Measurements from ENCODE around the gene POLR2E. TPM values are rescaled to one million over a fixed set of nuclear protein-coding genes. Genes with fewer than 3 reads are reported as not detected.

Gene POLR2E
- total and polyA plus RNA-seq, 4 donors, result 51.8 to 211 (median 171) TPM

DNA sequence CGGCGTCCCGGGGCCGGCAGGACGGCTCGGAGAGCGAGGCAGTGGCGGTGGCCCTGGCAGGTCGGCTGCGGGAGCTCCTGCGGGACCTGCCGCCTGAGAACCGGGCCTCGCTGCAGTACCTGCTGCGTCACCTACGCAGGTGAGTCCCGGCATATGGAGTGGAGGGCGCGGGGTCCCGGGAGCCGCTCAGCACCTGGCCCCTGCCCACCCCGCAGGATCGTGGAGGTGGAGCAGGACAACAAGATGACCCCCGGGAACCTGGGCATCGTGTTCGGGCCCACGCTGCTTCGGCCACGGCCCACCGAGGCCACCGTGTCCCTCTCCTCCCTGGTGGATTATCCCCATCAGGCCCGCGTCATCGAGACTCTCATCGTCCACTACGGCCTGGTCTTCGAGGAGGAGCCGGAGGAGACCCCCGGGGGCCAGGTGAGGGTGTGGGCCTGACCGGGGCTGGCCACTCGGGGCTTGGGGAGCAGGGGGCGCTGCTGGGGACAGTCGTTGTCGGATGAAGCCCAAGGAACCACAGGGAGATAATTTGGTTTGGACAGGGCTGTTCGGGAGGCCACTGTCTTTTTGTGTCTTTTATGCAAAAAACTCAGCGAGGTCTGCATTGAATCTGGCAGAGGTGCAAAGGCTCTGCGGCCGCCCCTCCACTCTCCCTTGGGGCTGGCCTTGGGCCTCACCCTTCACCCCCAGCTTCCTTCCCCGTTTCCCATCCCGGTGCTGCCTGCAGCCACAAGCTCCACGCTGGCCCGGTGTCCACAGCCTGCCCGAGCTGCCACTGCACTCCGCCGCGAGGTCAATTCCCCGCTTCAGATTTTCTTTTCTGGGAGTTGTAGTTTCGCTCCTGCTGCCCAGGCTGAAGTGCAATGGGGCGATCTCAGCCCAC, 12.0 kb downstream of the POLR2E start:
- peaks cover 6 to 11% (median 7%) of the 10 kb centered on the region in 4 donors for H3K36me3 ChIP-seq (ENCODE audit: control insufficient read depth in 4 of 4, insufficient read depth in 3 of 4, low read depth in 1 of 4, low read length in 3 of 4)
- no peaks in the 10 kb centered on the region for H3K27me3 ChIP-seq (ENCODE audit: control insufficient read depth in 4 of 4, insufficient read depth in 4 of 4, low read length in 3 of 4)
- no peak for DNase-seq (ENCODE audit: low spot score)
- no peaks in the 10 kb centered on the region for H3K9me3 ChIP-seq (ENCODE audit: control insufficient read depth in 4 of 4, low read length in 3 of 4)
- TF ChIP-seq FOXA1 (IDR thresholded peaks at IDR 0.05), result no peak
- TF ChIP-seq, protein P1, sequence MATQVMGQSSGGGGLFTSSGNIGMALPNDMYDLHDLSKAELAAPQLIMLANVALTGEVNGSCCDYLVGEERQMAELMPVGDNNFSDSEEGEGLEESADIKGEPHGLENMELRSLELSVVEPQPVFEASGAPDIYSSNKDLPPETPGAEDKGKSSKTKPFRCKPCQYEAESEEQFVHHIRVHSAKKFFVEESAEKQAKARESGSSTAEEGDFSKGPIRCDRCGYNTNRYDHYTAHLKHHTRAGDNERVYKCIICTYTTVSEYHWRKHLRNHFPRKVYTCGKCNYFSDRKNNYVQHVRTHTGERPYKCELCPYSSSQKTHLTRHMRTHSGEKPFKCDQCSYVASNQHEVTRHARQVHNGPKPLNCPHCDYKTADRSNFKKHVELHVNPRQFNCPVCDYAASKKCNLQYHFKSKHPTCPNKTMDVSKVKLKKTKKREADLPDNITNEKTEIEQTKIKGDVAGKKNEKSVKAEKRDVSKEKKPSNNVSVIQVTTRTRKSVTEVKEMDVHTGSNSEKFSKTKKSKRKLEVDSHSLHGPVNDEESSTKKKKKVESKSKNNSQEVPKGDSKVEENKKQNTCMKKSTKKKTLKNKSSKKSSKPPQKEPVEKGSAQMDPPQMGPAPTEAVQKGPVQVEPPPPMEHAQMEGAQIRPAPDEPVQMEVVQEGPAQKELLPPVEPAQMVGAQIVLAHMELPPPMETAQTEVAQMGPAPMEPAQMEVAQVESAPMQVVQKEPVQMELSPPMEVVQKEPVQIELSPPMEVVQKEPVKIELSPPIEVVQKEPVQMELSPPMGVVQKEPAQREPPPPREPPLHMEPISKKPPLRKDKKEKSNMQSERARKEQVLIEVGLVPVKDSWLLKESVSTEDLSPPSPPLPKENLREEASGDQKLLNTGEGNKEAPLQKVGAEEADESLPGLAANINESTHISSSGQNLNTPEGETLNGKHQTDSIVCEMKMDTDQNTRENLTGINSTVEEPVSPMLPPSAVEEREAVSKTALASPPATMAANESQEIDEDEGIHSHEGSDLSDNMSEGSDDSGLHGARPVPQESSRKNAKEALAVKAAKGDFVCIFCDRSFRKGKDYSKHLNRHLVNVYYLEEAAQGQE (IDR thresholded peaks at IDR 0.05), result no peak
- no peak overlapping the region for H3K9ac ChIP-seq (ENCODE audit: low read depth in 1 of 2, low read length in 2 of 2)
- 72% methylated on average over 59 of the region's 59 CpGs for WGBS
- no peak overlapping the region for H3K4me3 ChIP-seq (ENCODE audit: low read depth in 1 of 3, low read length in 3 of 3)
- no peak overlapping the region for H3K27ac ChIP-seq (ENCODE audit: low read depth in 1 of 2, low read length in 2 of 2)
- H3K4me1 ChIP-seq (ENCODE audit: control insufficient read depth in 4 of 4, insufficient read depth in 4 of 4, low read length in 3 of 4), result peaks cover 3 to 22% (median 7%) of the 10 kb centered on the region in 4 donors

DNA sequence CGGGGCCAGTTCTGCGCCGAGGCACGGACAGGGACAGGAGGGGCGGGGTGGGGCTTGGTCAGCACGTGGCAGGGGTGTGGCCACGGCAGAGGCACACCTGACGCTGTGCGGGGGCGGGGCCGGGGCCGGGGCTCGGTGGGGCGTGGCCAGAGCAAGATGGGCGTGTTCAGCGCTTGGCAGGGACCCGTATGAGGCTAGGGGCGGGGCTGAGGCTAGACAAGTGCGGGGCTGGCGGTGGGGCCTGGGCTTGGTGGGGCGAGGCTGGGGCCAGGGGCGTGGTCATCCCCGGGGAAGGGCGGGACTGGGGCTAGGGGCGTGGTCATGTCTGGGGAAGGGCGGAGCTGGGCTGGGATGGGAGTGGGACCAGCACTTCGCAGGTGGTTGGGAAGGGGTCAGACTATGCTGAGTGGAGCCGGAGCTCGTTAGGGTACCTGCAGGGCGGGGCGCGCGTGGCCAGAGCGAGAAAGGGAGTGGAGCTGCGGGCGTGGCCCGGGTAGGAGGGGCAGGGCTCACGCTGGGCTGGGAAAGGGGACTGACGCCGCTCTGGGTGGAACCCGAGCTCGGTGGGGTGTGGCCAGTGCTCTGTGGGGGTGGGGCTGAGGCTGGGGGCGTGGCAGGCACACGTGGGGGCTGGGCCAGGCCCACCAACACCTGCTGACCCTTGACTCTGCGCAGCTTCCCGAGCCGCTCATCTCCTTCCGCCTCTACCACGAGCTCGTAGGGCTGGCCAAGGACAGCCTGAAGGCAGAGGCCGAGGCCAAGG, 12.8 kb downstream of the POLR2E start:
- H3K27ac ChIP-seq (ENCODE audit: low read depth in 1 of 2, low read length in 2 of 2), result no peak overlapping the region
- 19% methylated on average over 51 of the region's 51 CpGs for WGBS
- peaks cover 3 to 24% (median 9%) of the 10 kb centered on the region in 4 donors for H3K4me1 ChIP-seq (ENCODE audit: control insufficient read depth in 4 of 4, insufficient read depth in 4 of 4, low read length in 3 of 4)
- peak overlapping the region in 1 of 3 donors; percentile 7 for H3K4me3 ChIP-seq (ENCODE audit: low read depth in 1 of 3, low read length in 3 of 3)
- no peak overlapping the region for H3K9ac ChIP-seq (ENCODE audit: low read depth in 1 of 2, low read length in 2 of 2)
- H3K36me3 ChIP-seq (ENCODE audit: control insufficient read depth in 4 of 4, insufficient read depth in 3 of 4, low read depth in 1 of 4, low read length in 3 of 4), result peaks cover 0 to 6% (median 3%) of the 10 kb centered on the region in 4 donors
- peak; percentile 80 for DNase-seq (ENCODE audit: low spot score)
- no peak for TF ChIP-seq FOXA1 (IDR thresholded peaks at IDR 0.05)
- TF ChIP-seq SP1 (IDR thresholded peaks at IDR 0.05), result peak; percentile 25
- H3K9me3 ChIP-seq (ENCODE audit: control insufficient read depth in 4 of 4, low read length in 3 of 4), result no peaks in the 10 kb centered on the region
- H3K27me3 ChIP-seq (ENCODE audit: control insufficient read depth in 4 of 4, insufficient read depth in 4 of 4, low read length in 3 of 4), result no peaks in the 10 kb centered on the region

DNA sequence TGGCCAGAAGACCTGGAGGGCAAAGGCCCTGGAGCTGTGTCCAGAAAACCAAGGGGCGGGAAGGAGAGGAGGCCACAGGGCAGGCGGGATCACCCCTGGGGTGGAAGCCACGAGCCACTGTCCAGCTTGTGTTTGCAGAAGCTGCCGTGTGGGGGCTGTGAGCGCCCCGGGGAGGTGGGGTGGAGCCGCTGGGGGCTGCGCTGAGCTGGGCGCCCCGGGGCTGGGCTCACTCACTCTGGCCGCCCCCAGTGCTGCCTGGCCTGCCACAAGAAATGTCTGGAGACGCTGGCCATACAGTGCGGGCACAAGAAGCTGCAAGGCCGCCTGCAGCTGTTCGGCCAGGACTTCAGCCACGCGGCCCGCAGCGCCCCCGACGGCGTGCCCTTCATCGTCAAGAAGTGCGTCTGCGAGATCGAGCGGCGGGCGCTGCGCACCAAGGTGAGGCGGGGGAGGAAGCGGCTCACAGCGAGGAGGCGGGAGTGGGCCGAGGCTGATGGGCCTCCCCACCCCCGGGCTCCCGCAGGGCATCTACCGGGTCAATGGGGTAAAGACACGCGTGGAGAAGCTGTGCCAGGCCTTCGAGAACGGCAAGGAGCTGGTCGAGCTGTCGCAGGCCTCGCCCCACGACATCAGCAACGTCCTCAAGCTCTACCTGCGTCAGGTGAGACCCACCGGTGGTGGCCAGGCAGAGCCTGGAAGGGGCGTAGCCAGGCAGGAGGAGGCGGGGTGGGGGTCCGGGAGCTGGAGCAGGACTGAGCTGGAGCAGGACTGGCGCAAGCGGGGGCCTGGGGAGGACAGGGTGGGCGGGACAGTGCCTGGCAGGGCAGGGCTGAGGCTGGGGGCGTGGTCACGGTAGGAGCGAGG, 13.6 kb downstream of the POLR2E start:
- 42% methylated on average over 58 of the region's 58 CpGs for WGBS
- no peak overlapping the region for H3K4me3 ChIP-seq (ENCODE audit: low read depth in 1 of 3, low read length in 3 of 3)
- TF ChIP-seq HNF4A (conservative IDR thresholded peaks at IDR 0.05) (peak; percentile 25 to 32), RAD21 (IDR thresholded peaks at IDR 0.05) (no peak)

More for the DNA sequence above, 13.6 kb downstream of the POLR2E start:
- Histone ChIP-seq H3K27me3 (ENCODE audit: control insufficient read depth in 4 of 4, insufficient read depth in 4 of 4, low read length in 3 of 4) (no peaks in the 10 kb centered on the region), H3K27ac (ENCODE audit: low read depth in 1 of 2, low read length in 2 of 2) (no peak overlapping the region), H3K4me1 (ENCODE audit: control insufficient read depth in 4 of 4, insufficient read depth in 4 of 4, low read length in 3 of 4) (peaks cover 7 to 27% (median 12%) of the 10 kb centered on the region in 4 donors), H3K36me3 (ENCODE audit: control insufficient read depth in 4 of 4, insufficient read depth in 3 of 4, low read depth in 1 of 4, low read length in 3 of 4) (peaks cover 0 to 5% (median 3%) of the 10 kb centered on the region in 4 donors), H3K9me3 (ENCODE audit: control insufficient read depth in 4 of 4, low read length in 3 of 4) (no peaks in the 10 kb centered on the region), H3K9ac (ENCODE audit: low read depth in 1 of 2, low read length in 2 of 2) (no peak overlapping the region)
- no peak for DNase-seq (ENCODE audit: low spot score)
